Nephron (organoid): ENCODE measurements around the gene ZNF214.
"Not testable (repeated sequence)": the region's sequence is repeated elsewhere in the genome, so short reads cannot be mapped to it uniquely, and the experiment has no call there.

Experiments used
- H3K27ac Mint-ChIP-seq, 3 experiments: 2 replicates each; pipeline ENCODE4 v1.8.0; 2020; ENCODE audit warnings: mixed read lengths in 3 of 3, mild to moderate bottlenecking in 2 of 3, moderate library complexity in 1 of 3
- H3K27me3 Mint-ChIP-seq: 2 replicates; pipeline ENCODE4 v1.8.0; 2021; ENCODE audit warnings: low read depth, mild to moderate bottlenecking, moderate library complexity, mixed read lengths
- H3K36me3 Mint-ChIP-seq: 2 replicates; pipeline ENCODE4 v1.8.0; 2020; ENCODE audit warnings: low read depth, mixed read lengths
- H3K4me1 Mint-ChIP-seq: 2 replicates; pipeline ENCODE4 v1.8.0; 2020; ENCODE audit warnings: mixed read lengths
- H3K4me3 Mint-ChIP-seq, 3 experiments: 2 replicates each; pipeline ENCODE4 v1.8.0; 2020; ENCODE audit warnings: mild to moderate bottlenecking in 3 of 3, mixed read lengths in 3 of 3, moderate library complexity in 2 of 3
- H3K9me3 Mint-ChIP-seq: 2 replicates; pipeline ENCODE4 v1.8.0; 2020; ENCODE audit warnings: mixed read lengths
- TF ChIP-seq, protein P1 (sequence below), 3 experiments: fragments of 200-600 bp; sonication (generic); IDR thresholded peaks; one replicate each; pipeline ENCODE4 v1.5.0; 2021; ENCODE audit warnings: antibody characterized with exemption in 3 of 3; ENCODE audit not compliant: unreplicated experiment in 3 of 3

Gene ZNF214

GRCh38 chr11:6986487-6986886, 33.7 kb downstream of the ZNF214 start:
- Mint-ChIP-seq H3K36me3 (no peaks in the 10 kb centered on the region), H3K27ac (no peak overlapping the region)

GRCh38 chr11:6979365-6979764, 40.8 kb downstream of the ZNF214 start:
- peaks cover 3% of the 10 kb centered on the region for H3K9me3 Mint-ChIP-seq

More at GRCh38 chr11:6986487-6986886, 33.7 kb downstream of the ZNF214 start:
- TF ChIP-seq, protein P1, sequence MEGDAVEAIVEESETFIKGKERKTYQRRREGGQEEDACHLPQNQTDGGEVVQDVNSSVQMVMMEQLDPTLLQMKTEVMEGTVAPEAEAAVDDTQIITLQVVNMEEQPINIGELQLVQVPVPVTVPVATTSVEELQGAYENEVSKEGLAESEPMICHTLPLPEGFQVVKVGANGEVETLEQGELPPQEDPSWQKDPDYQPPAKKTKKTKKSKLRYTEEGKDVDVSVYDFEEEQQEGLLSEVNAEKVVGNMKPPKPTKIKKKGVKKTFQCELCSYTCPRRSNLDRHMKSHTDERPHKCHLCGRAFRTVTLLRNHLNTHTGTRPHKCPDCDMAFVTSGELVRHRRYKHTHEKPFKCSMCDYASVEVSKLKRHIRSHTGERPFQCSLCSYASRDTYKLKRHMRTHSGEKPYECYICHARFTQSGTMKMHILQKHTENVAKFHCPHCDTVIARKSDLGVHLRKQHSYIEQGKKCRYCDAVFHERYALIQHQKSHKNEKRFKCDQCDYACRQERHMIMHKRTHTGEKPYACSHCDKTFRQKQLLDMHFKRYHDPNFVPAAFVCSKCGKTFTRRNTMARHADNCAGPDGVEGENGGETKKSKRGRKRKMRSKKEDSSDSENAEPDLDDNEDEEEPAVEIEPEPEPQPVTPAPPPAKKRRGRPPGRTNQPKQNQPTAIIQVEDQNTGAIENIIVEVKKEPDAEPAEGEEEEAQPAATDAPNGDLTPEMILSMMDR (IDR thresholded peaks at IDR 0.05; ENCODE audit: unreplicated experiment in 3 of 3) = no peak
- no peak overlapping the region for H3K4me3 Mint-ChIP-seq
- H3K9me3 Mint-ChIP-seq = peaks cover 9% of the 10 kb centered on the region
- H3K4me1 Mint-ChIP-seq = no peaks in the 10 kb centered on the region
- H3K27me3 Mint-ChIP-seq = no peaks in the 10 kb centered on the region

DNA sequence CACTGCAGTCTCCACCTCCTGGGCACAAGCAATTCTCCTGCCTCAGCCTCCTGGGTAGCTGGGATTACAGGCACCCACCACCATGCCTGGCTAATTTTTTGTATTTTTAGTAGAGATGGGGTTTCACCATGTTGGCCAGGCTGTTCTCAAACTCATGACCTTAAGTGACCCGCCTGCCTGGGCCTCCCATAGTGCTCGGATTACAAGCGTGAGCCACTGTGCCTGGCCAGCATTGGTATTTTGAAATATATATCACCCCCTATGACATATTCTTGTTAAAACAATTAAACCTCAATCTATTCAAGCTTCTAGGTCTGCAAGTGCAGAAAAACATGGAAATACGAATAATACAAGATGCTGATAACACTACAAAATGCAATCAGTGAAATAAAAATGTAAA, 50.3 kb downstream of the ZNF214 start:
- H3K9me3 Mint-ChIP-seq, H3K27ac Mint-ChIP-seq, H3K27me3 Mint-ChIP-seq, H3K4me1 Mint-ChIP-seq, H3K4me3 Mint-ChIP-seq, H3K36me3 Mint-ChIP-seq: not testable (repeated sequence)

More at GRCh38 chr11:6979365-6979764, 40.8 kb downstream of the ZNF214 start:
- no peaks in the 10 kb centered on the region for H3K4me1 Mint-ChIP-seq
- H3K4me3 Mint-ChIP-seq = no peak overlapping the region
- no peaks in the 10 kb centered on the region for H3K27me3 Mint-ChIP-seq
- TF ChIP-seq, protein P1 (IDR thresholded peaks at IDR 0.05; ENCODE audit: unreplicated experiment in 3 of 3) = no peak
- H3K27ac Mint-ChIP-seq = no peak overlapping the region
- H3K36me3 Mint-ChIP-seq = no peaks in the 10 kb centered on the region

GRCh38 chr11:6968816-6969215, 51.3 kb downstream of the ZNF214 start:
- H3K9me3 Mint-ChIP-seq = peaks cover 10% of the 10 kb centered on the region
- no peaks in the 10 kb centered on the region for H3K27me3 Mint-ChIP-seq
- H3K27ac Mint-ChIP-seq = no peak overlapping the region
- TF ChIP-seq, protein P1 (IDR thresholded peaks at IDR 0.05; ENCODE audit: unreplicated experiment in 3 of 3) = no peak
- peaks cover 4% of the 10 kb centered on the region for H3K36me3 Mint-ChIP-seq
- no peaks in the 10 kb centered on the region for H3K4me1 Mint-ChIP-seq
- no peak overlapping the region for H3K4me3 Mint-ChIP-seq

GRCh38 chr11:6962673-6963072, 57.5 kb downstream of the ZNF214 start:
- TF ChIP-seq, protein P1 (IDR thresholded peaks at IDR 0.05; ENCODE audit: unreplicated experiment in 3 of 3) = no peak
- no peaks in the 10 kb centered on the region for H3K27me3 Mint-ChIP-seq
- H3K36me3 Mint-ChIP-seq = no peaks in the 10 kb centered on the region
- no peak overlapping the region for H3K27ac Mint-ChIP-seq
- H3K4me3 Mint-ChIP-seq = no peak overlapping the region
- H3K4me1 Mint-ChIP-seq = no peaks in the 10 kb centered on the region
- H3K9me3 Mint-ChIP-seq = peaks cover 1% of the 10 kb centered on the region

- Mint-ChIP-seq H3K27me3 (no peaks in the 10 kb centered on the region), H3K9me3 (no peaks in the 10 kb centered on the region), H3K4me3 (no peak overlapping the region), H3K27ac (no peak overlapping the region), H3K36me3 (peaks cover 4% of the 10 kb centered on the region), H3K4me1 (no peaks in the 10 kb centered on the region)
- TF ChIP-seq, protein P1 (IDR thresholded peaks at IDR 0.05; ENCODE audit: unreplicated experiment in 3 of 3) = no peak
These were observed 58.0 kb downstream of the ZNF214 start for GRCh38 chr11:6962141-6962540.

DNA sequence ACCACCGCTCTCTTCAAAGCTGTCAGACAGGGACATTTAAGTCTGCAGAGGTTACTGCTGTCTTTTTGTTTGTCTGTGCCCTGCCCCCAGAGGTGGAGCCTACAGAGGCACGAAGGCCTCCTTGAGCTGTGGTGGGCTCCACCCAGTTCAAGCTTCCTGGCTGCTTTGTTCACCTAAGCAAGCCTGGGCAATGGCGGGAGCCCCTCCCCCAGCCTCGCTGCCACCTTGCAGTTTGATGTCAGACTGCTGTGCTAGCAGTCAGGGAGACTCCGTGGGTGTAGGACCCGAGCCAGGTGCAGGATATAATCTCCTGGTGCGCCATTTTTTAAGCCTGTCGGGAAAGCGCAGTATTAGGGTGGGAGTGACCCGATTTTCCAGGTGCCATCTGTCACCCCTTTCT, 65.9 kb downstream of the ZNF214 start:
- H3K4me1 Mint-ChIP-seq, H3K27me3 Mint-ChIP-seq, H3K4me3 Mint-ChIP-seq, H3K9me3 Mint-ChIP-seq, H3K27ac Mint-ChIP-seq: not testable (repeated sequence)
- H3K36me3 Mint-ChIP-seq = peaks cover 46% of the 10 kb centered on the region
